GM12891 (cell line): ENCODE measurements around the gene RGS7.
"Not testable (repeated sequence)": the region's sequence is repeated elsewhere in the genome, so short reads cannot be mapped to it uniquely, and the experiment has no call there.

Experiments used
- DNase-seq: peaks from one replicate; pipeline ENCODE4 v3.0.0; 2011; ENCODE audit warnings: low spot score; ENCODE audit not compliant: insufficient read length
- FAIRE-seq: peaks from 2 replicates; lab custom pipeline; 2011; peaks lifted over from hg19 to GRCh38; lab: Jason Lieb, UNC
- PAX5 ChIP-seq: IDR thresholded peaks from 2 replicates; pipeline ENCODE4 v1.6.1; 2011; ENCODE audit warnings: low read length, moderate library complexity, mild to moderate bottlenecking; ENCODE audit not compliant: insufficient read depth, severe bottlenecking
- POLR2A ChIP-seq: IDR thresholded peaks from 2 replicates; pipeline ENCODE4 v1.6.1; 2011; ENCODE audit warnings: low read depth, low read length, control low read depth
- POLR2AphosphoS5 ChIP-seq: IDR thresholded peaks from 2 replicates; pipeline ENCODE4 v1.6.1; 2011; ENCODE audit warnings: low read depth, low read length, control low read depth
- POU2F2 ChIP-seq: IDR thresholded peaks from 2 replicates; pipeline ENCODE4 v1.6.1; 2011; ENCODE audit warnings: low read depth, mild to moderate bottlenecking, control low read depth, low read length, moderate library complexity
- SPI1 ChIP-seq: IDR thresholded peaks from 2 replicates; pipeline ENCODE4 v1.6.1; 2011; ENCODE audit warnings: low read depth, low read length, control low read depth
- TAF1 ChIP-seq: IDR thresholded peaks from 2 replicates; pipeline ENCODE4 v1.6.1; 2011; ENCODE audit warnings: low read depth, low read length, control low read depth

RGS7 gene

DNA sequence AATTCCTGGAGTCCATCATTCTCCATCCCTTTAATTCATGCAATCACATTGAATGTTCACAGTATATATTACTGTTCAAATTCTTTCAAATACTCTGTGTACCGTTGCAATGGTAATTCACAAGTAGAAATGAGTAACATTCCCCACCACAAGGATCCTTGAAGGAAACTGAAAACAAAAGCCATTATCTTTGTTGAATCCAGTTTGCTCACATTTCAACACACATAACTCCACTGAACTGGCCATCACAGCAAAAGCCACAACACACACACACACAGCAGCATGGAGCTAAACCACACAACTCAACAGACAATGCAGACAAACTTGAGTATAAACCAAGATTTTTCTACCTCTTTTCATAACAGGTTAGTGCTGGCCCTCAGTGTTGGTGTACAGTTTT is 556.7 kb downstream of the RGS7 start:
- TF ChIP-seq POLR2A (no peak), TAF1 (no peak), PAX5 (no peak), SPI1 (no peak), POLR2AphosphoS5 (no peak), POU2F2 (no peak)
- no peak for DNase-seq
- FAIRE-seq, result no peak

DNA sequence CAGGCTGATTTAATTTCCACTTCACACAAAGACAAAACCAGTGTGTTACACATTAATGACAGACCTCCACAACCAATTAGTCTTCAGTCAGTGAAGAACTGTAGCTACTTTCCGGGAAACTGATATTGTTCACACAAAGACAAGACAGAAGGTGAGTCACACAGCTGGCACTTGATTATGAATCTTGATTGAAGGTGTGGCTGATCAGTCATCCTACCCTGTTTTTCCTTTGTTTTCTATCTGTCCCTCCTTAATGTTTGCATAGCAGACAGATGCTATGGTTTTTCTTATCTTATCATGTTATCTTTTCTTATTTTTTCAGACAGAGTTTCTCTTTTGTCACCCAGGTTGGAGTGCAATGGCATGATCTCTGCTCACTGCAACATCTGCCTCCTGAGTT is 560.0 kb downstream of the RGS7 start:
- DNase-seq (no peak), FAIRE-seq (no peak)
- TF ChIP-seq POLR2A, result no peak

DNA sequence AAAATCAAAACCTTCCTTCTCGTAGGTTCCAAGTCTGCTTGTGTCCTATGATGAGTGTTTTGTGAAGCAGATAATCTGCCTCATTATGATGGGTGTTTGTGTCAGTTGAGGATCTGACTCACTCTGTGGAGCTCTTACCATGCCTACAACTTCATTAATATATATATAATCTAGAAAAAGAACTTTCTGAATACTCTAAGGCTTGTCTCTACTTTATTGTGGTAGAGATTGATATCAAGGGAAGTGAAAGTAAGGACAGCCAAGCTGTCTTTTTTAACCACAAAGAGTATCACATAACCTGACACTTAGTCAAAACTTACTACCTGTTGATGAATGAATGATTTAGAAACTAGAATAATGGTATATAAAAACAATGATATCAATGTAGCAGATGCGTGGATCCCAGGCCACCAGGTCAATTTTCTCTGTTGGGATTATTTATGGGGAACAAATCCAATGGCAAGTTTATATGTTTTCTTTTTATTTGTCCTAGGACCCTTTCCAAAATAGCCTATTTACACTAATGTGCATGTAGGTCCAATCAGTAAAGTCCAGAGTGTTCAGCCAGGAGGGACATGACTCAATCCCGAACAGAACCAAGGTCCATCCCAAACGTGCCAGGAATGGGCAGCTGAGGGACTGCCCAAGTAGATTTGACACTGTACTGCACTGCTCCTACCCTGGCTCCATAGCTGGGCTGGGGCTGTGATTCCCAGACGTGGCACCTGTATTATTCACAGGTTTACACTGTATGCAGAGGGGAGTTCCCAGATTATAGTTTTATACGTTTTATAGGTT is 562.8 kb downstream of the RGS7 start:
- no peak for FAIRE-seq
- no peak for TF ChIP-seq POLR2AphosphoS5
- no peak for TF ChIP-seq POU2F2
- TF ChIP-seq TAF1, result no peak
- peak; percentile 60 for TF ChIP-seq SPI1
- TF ChIP-seq POLR2A, result no peak
- no peak for TF ChIP-seq PAX5
- DNase-seq, result no peak

DNA sequence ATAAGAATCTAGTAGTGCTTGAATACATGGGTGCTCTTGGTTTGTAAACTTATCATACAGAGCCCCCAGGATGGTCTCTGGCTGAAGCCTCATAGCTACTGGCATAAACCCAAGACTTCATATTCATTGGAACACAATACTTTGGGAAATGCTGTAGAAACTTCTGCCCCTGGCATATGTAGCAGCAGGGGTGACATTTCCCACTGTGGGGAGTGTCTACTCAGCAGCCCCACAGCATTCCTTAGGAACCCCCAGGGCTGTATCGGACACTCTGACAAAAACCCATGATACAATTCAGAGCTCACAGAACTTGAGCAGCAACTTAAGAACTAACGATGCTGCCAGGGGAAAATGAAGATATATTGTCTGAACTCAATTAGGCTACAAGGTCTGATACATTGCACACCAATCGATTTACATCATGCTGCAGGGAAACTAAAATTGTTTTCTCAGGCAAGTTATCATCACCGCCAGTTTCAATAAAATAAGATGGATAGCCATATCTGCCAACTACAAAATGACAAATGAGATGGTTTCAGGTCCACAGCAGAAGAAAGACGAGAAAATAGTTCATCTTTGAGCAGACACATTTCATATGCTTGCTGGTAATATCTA is 564.0 kb downstream of the RGS7 start:
- FAIRE-seq (no peak), DNase-seq (no peak)
- TF ChIP-seq POLR2A (no peak), POLR2AphosphoS5 (no peak), POU2F2 (no peak), SPI1 (no peak), TAF1 (no peak), PAX5 (no peak)

DNA sequence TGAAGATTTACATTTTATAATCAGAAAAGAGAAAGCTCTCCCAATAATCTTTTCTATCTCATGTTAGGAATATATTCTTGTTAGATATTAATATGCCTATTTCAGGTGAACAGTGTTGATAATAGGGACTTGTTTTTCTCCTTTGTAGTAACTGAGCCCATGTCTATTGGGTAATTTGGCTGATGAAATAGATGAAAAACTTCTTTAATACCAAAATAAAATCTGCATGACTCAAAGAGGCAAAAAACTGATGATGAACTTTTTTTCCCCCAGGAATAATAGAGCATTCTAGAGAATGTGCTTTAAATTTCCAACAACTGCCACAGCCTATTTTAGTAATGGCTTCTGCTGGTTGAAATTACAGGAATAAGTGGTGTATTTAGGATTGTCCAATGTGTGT is 566.1 kb downstream of the RGS7 start:
- FAIRE-seq, result no peak
- DNase-seq, result no peak
- TF ChIP-seq PAX5 (no peak), POLR2A (no peak), POU2F2 (no peak), TAF1 (no peak), POLR2AphosphoS5 (no peak), SPI1 (no peak)

DNA sequence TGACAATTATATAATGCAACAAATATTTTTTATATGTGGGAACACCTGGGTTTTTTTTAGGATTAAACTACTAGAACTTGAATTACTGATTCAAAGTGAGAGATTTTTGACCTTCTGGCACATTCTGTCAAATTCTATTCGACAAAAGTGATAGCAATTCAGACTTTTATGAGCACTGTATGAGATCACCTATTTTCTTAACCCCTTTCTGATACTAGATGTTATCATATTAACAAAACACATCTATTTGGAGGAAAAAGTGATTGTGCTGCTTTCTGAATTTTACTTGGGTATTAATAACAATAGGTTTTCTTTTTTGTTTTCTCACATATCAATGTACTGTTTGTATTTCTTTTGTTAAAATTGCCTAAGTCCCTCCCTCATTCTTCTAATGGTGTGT is 570.1 kb downstream of the RGS7 start:
- TF ChIP-seq TAF1 (no peak), POLR2A (no peak), POU2F2 (no peak), PAX5 (no peak), SPI1 (no peak), POLR2AphosphoS5 (no peak)
- FAIRE-seq, result no peak
- no peak for DNase-seq

DNA sequence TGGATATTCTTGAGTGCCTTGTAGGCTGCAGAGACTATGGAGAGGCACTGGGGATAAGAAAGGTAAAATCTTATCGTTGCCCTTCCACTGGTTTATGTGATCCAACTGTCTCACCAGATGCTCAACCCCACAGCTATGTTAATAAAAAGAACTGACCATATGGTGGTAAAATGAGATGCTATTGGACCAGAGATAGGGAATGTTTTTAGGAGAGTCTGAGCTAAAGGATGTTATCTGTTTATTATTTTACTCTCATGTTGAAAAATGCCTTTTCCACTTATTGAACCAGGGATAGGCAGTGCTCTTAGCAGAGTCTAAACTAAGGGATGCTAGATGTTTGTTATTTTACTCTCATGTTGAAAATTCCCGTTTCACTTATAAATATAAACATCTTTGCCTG is 572.2 kb downstream of the RGS7 start:
- DNase-seq, result no peak
- no peak for TF ChIP-seq POU2F2
- TF ChIP-seq SPI1, result no peak
- no peak for TF ChIP-seq TAF1
- no peak for TF ChIP-seq PAX5
- no peak for FAIRE-seq

DNA sequence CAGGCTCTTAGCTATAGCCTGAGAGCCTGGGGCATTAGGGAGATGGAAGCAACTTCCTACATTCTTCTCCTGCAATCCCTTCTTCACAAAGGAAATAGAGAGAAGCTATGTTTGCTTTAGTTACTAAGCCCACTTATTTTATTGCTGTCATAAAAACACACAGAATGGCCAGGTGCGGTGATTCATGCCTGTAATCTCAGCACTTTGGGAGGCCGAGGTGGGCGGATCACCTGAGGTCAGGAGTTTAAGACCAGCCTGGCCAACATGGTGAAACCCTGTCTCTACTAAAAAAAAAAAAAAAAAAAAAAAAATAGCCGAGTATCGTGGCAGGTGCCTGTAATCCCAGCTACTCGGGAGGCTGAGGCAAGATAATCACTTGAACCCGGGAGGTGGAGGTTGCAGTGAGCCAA is 573.3 kb downstream of the RGS7 start:
- not testable (repeated sequence) for DNase-seq, FAIRE-seq

DNA sequence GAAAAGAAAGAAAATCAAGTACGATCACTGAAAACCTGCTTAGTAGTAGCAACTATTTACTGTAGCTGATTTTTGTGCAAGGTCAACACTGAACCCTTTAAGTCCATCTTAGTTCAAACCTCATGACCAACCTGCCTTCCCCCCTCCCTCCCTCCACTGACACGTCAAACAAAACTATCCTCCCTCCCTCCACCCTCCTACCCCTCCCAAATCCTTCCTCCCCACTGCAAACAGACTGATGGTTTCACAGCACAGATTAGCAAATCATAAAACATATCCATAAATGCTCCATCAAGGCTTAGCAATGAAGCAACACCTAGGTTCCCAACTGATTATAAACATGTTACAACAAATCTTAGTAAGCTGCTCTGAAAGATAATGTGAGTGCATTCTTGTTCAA is 580.8 kb downstream of the RGS7 start:
- no peak for TF ChIP-seq TAF1
- TF ChIP-seq POU2F2, result no peak
- TF ChIP-seq POLR2AphosphoS5, result no peak
- no peak for TF ChIP-seq PAX5
- TF ChIP-seq SPI1, result no peak
- no peak for TF ChIP-seq POLR2A
- no peak for DNase-seq
- FAIRE-seq, result no peak

DNA sequence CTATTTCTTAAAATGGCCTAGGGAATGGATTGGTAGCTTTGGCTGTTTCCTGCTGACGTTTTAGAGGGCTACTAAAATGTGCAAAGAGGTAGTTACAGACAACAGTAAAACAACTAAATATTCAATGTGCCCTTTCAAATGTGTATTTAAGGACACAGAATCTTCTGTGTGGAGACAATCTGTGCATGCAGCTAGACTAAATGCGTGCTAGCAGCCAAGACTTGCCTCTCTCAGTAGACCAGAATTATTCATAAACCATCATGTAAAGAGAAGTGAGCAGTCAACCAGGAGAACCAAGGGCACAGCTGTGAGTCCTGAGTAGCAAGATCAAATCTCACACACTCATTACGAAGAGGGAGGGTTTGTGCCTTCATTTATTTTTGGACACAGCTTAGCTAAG is 584.9 kb downstream of the RGS7 start:
- FAIRE-seq (no peak), DNase-seq (no peak)
- TF ChIP-seq SPI1 (no peak), PAX5 (no peak), TAF1 (no peak)

DNA sequence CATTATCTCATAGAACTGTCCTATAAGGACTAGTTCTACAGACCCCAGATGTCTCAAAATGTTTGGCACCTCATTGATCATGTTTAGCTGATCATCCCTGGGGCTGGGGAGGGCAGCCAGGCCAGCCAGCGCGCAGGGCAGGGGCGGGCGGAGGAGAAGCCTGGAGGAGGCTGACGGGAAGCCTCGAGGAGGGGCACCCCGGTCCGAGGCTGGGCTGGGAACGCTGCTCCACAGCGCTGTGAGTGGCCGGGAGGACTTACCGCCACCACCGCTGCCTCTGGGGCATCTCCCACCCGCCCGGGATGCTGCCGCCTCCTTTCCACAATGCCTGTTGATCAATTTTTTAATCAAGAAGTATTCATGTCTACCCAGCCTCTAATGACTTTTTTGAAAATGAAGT is 585.6 kb downstream of the RGS7 start:
- FAIRE-seq (no peak), DNase-seq (no peak)
- TF ChIP-seq PAX5 (no peak), POLR2AphosphoS5 (no peak), TAF1 (no peak), POLR2A (no peak), POU2F2 (no peak)
